GM21515 (cell line): ENCODE results near the gene ACER2.

Experiments used
- ATAC-seq: cut with Tn5 transposase; IDR thresholded peaks from one replicate; pipeline ENCODE4 v1.9.1; 2021; ENCODE audit not compliant: unreplicated experiment

ACER2 gene

DNA sequence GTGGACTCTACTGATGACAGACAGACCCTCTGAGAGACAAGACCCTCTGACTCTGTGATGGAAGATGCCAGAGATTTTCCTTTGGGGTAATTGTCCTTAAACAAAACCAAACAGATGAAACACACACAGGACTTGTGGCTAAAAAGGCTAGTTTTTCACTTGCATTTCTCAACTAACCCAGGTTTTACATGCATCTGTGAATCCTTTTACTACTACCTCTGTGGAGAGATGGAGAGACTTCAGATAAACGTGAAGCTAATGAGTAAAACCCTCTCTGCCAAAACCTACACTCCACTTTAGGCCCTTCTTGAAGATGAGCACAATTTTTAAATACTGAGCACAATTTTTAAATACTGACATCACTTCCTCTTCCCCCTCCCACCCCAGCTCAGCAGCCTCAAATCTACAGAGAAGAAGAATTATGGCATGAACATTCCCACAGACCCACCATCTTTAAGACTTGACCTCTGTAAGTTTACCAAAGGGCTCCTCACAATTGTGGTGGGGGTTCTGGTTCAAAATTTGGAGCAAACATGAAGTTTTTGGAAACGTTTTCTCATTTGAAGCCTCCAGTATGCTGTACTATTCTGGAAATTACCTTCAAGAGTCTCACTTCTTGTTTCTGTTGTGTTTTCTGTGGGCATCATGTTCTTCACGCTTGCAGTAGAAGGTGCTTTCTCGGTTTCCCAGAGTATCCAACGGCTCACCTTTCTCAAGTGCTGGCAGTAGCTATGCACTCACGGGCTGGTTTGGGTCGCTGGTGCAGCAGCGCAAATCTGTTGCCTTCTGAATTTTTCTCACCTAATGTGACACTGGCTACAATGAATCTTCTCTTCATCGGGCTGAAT, 42.7 kb downstream of the ACER2 start:
- ATAC-seq: peak; percentile 92

DNA sequence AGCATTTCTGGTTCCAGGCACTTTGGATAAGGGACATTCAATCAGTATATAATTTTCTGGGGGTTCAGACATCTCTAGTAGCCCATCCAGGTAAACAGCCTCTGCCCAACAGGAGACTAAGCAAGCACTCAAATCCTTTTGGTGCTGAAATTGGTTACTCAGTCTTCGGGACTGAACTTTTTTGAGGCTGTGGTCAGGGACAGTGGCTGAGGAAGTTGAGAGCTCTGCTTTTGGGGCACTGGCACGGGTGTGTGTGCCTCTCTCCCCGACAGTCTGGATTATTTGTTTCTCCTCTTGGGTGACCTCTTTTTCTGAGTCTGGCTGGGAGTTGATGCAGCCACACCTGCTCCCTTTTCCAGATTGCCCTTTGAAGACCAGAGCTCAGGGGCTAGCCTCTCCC, 47.6 kb downstream of the ACER2 start:
- ATAC-seq: no peak

DNA sequence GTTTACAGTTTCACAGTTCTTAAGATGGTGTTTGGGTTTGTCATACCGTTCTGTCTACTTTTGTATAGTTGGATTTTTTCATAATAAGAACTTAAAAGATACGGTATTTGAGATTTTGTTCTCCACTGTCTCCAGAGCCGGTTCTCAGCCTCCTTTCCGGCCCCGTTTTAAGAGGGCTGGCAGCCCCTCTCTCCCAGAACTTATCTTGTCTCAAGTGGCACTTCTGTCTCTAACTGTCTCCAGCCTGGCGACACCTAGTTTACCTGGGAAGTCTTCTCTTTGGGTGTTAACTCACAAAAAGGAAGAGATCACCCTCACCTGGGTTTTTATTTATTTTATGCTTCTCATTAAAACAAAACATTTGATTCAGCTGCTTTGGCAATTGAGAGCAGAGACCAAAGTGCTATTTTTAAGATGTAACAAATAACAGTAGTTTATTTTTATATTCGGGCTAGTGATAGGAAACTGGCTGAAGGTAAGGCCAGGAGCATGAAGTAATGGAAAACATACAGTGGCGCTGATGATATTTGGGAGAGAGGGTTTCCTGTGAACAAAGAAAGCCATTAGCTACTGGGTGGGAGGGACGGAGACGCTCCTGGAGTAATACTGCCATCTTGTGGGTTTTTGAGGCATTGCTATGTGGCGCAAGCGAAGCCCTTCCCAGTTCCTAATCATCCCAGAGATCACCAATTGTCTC, 48.3 kb downstream of the ACER2 start:
- ATAC-seq: no peak

DNA sequence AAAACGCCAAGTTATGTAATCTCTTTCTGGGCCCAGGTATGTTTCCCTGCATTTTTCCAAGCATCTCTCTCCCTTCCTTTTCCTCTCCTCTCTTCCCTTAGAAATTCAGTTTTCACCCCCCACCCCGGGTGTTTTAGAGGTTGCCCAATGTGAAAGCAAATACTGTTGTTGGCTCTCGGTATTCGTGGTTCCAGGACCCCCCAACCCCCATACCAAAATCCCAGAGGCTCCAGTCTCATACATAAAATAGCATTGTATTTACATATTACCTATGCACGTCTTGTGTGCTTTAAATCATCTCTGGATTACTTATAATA, 48.8 kb downstream of the ACER2 start:
- no peak for ATAC-seq

DNA sequence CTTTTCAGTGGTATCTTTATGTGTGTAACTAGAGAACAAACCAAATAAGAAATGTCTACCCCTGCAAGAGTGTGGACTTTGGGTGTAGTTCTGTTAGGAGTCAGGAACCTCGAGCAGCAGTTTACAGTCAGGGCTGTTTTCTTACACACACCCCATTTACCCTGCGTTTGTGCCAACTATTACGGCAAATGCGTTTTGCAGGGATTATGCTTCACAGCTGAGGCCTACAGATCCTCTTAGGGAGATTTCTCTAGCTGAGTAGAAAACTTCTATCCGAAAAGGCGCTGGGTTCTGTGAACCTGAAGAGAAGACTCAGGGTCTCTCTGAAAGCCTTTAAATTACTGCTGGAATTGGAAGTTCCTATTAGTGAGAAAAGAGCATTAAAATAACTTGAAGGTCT, 51.4 kb downstream of the ACER2 start:
- ATAC-seq: no peak

DNA sequence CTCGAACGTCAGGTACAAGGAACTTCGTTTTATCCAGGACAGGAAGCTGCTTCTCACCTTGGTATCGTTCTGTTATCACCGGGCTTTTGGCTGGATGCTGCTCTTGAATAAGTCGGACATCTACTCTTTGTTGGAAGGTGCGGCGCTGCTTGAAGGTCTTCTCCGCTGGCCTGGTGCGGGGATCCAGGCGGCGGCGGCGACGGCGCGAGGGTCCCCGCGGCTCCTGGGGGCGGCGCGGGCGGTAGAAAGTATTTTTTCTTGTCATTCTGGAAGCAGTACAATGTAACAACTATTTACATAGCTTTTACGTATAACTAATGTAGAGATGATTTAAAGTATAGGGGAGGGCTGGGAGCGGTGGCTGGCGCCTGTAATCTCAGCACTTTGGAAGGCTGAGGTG, 52.3 kb downstream of the ACER2 start:
- no peak for ATAC-seq

DNA sequence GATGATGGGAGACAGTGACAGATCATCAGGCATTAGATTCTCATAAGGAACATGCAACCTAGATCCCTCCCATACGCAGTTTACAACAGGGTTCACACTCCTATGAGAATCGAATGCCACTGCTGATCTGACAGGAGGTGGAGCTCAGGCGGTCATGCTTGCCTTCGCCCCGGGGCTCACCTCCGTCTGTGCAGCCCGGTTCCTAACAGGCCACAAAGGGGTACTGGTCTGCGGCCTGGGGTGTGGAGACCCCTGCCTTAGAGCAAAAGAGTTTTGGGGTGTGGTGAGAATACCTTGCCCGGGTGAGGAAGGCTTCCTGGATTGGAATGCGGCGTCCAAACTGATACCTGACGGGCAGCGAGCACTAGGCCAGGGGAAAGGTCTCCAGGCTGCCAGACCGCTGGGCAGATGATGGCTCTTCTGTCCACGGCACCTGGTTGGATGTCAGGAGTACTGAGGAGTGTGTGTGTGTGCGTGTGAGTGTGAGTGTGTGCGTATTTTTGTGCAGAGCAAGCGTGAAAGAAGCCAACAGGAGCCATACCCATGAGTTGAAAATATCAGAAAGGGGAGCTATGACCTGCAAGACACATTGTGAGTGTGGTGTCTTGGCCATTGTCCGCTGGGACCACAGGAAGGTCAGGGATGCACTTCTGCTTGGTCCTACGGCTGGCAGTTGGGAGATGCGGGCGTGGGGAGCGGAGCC, 55.4 kb downstream of the ACER2 start:
- ATAC-seq: no peak

DNA sequence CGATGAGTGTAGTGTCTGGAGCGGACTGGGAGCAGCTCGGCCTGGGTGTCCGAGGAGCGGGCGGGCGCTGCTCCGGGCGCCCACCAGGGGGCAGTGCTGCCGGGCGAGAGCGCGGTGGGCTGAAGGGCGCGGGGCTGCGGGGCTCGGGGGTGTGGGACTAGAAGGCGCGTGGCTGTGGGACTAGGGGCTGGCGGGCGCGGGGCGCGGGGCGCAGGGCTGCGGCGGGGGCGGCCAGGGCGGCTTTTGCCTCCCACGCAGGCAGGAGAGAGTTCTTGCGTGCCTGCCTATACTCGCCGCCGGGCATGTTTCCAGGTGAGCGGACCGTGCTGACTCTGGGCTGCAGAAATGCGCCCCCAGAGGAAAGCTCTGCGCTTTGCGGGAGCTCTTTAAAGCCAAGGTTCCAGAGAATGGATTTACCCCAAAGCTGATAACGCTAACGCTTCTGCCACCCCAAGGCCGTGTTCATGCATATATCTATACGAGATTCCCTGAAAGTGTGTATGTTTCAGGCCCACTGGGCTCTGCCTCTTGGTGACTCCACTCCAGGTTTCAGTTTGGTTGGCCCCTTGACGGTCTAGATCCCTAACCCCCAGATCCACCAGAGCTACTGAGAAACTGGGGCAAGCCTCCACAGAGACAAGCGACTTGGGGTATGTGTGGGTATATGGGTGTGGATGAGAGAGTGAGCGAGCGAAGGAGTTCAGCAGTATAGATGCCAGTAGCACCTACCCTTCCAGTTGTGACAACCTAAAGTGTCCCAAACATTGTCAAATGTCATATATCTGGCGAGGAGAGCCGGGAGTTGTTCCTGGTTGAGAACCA, 56.2 kb downstream of the ACER2 start:
- peak; percentile 98 for ATAC-seq

DNA sequence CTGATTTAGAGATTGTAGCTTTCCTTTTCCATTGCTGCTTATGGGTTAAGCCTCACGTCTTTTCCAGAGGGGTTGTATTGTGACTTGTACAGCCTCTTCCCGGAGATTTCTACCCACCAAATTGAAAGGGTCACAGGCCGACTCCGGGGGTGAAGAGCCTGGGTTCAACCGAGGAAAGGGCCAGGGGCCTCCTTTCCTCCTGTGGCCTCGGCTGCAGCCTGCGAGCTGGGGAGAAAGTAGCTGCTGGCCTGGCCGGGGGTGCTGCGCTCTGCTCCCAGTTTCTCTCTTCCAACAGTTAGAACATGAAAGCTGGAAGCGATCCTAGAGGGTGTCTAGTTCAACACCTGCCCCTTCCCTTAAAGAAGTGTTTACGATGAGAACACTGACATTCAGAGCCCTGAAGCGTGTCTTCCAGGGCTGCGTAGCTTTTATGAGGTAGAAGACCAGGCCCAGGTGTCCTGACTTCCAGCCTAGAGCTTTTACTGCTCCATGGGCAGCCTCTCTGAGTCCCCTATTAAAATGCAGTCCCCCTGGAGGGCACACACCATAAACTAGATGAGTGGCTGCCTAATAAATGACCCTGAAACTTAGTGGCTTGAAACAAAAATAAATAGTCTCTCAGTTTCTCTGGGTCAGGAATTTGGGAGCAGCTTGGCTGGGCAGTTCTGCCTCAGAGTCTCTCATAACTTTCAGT, 56.9 kb downstream of the ACER2 start:
- ATAC-seq: no peak

DNA sequence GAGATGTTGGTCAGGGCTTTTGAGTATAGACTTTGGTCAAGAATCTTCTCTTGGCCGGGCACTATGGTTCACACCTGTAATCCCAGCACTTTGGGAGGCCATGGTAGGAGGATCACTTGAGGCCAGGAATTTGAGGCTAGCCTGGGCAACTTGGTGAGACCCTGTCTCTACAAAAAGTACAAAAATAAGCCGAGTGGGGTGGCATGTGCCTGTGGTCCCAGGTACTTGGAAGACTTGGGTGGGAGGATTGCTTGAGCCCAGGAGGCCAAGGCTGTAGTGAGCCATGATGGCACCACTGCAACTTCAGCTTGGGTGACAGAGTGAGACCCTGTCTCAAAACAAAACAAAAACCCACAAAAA, 57.5 kb downstream of the ACER2 start:
- ATAC-seq: no peak

DNA sequence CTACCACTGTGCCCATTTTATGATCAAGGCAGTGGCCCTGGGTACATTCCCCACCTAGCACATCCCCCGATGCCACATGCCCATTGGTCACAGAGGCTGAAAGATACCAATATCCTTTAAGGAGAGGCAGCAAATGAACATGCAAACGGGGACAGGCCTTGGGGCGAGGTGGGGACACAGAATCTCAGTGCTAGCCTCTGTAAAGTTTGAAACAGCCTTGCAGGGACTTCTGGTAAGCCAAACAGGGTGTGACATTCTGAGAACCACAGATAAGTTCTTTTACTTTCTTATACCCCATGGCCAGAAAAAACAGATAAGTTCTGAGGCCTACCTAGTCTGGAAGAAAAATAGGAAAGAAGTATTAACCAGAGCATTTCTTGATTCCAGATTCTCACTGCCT, 60.5 kb downstream of the ACER2 start:
- ATAC-seq: no peak

DNA sequence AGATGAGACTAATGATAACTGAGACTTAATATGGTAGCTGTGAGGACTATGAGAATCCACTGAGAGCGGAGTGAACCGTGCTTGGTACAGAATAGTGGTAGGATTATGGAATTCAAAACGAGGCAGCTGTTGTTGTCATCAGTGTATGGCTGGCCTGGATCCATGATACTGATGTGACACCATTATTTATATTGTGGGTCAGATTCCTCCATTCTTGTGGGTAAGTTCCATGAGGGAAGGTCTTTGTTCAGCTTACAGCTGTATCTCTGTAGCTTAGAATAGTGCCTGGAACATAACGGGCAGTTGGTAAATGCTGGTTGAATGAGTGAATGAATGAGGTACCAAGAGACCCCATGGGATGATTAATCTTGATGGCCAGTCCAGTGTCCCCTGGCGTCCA, 61.8 kb downstream of the ACER2 start:
- no peak for ATAC-seq

DNA sequence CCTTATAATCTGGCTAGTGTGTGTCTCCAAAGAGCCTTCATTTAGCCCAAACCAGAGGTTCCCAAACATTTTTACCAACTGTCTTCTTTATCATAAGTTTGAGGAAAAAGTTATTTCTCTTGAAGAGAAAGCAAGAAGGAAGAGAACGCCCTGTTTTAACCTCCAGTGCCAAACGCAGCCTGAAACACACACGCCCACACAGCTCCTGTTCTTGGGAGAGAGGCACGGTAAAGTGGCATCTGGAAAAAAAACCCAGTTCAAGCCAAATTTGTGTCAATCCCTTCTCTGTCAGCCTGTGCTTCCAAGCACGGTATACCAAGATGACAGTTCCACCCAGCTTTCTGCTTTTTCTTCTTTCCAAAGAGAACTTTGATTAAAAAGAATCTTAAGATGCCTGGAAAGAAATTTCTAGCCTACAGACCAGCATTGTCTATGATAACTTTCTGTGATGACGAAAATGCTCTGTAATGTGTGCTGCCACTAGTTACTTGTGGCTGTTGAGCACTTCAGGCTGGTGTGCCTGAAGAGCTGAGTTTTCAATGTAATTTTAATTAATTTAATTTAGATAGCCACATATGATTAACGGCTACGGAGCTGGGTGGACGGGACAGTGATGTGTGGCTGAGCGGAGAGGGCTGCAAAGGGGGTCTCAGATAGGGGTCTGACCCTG, 62.3 kb downstream of the ACER2 start:
- no peak for ATAC-seq

DNA sequence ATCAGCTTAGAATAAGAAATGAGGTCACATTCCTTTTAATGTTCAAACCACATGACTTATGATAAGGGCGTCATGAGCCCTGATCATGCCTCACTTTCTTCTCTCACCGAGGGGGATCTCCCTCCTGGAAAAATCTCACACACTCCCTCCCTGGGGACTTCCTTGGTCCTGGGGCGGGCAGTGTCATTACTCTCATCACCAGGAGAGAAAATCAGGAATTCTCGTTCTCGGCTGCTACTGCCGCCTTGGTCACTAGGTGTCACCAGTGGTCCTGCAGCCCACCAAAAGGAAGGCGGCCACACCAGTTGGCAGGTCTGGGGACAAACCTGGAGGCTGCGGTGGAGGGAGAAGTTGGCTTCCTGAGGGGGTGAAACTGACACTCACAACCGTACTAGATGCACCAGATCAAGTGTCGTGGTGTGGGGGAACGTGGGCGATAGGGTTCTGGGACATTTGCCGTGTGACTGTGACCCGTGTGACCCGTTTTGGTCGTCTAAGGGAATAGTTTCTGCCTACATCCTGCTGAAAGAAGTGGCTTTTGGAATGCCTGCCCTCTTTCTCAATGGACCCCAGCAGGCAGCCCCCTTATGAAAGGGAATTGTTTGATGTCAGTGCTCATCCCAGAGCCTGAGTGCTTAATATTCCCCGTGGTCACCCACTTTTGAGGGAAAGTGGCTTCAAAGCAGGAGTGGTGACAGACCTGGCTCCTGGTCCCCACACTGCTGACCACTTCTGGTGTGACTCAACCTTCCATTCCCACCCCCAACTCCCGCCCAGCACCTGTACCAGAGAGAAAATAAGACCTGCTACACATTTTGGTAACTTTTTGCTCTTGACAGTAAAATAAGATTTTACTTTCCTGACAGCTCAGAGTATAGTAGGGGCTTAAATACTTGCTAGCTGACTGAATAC, 63.2 kb downstream of the ACER2 start:
- peak; percentile 85 for ATAC-seq

DNA sequence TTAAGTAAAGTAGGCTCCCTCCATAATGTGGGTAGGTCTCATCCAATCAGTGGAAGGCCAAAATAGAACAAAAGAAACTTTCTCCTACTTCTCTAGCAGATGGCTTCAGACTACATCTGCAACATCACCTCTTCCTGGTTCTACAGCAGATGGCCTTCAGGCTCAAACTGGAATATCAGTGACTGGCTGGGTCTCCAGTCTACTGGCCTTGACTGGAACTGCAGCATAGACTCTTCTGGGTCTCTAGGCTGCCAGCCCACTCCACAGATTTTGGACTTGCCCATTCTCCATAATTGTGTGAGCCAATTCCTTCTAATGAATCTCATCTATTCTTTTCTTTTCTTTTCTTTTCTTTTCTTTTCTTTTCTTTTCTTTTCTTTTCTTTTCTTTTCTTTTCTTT, 64.8 kb downstream of the ACER2 start:
- no peak for ATAC-seq

DNA sequence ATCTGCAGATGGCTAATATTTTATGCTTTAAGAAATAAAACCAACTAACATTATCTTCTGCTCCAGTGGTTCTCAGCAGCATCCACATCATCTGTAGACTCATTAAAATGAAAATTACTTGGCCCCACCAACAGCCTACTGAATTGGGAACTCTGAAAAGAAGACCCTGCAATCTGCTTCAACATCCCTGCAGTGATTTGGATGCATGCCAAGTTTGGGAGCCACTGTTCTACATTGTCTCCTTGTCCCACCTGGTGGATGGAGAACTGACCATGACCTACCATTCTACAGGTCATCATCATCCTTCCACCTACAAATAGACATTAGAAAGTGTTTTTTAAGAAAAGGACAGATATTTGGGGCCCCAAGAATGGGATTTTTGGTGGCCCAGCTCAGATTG, 71.1 kb downstream of the ACER2 start:
- no peak for ATAC-seq

DNA sequence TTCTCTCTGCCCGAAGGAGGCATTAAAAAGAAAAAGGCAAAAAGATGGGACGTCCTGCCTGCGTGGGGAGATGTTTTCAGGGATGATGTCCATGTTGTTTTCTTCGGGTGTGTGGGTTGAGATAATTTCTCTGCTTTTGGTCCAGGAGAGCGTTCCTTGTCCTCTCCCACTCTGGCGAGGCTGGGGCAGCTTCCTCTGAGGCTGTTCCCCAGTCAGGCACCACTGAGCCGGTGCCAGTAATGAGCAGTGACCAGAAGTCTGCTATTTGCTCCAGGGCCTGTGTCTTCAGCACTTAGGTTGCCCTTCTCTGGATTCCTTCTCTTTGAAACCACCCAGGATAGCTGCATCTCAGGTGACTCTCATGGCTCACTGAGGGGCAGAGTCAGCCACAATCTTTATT, 71.5 kb downstream of the ACER2 start:
- no peak for ATAC-seq

DNA sequence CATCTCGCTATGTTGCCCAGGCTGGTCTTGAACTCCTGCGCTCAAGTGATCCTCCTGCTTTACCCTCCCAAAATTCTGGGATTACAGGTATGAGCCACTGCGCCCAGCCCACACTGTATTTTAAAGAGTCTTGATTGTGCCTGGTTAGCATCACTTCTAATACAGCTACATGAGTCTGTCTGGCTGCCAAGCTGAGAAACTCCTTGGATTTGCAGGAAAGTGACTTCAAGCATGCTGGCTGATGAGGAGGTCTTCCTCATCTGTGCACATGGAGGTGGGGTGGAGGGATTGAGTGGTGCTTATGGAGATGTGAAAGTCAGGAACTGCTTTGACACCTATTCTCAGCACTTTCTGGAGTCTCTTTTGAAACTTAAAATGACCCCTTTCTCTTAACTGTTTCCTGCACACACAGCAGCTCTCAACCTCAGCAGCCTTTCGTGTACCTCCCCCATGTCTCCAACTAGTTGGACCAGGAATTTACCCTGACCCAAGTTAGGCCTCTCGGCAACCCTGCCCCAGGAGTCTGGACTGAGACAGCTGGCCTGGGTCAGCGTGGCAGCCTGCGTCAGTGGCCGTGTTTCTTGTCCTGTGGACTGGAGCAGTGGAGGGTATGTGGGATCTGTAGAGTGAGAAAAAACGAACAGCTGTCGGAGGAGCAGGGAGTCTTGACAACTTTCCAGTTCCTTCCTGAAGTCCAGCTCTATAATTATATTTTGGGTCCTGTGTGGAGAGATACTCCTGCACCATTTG, 72.5 kb downstream of the ACER2 start:
- ATAC-seq: no peak
